Kidney capillary endothelial cell (primary cell): Measurements from ENCODE around the gene TOX2.
A peak's percentile ranks its signal among the peaks of the same experiment; 100 is the strongest.
"Not testable (repeated sequence)": the region's sequence is repeated elsewhere in the genome, so short reads cannot be mapped to it uniquely, and the experiment has no call there.

Experiments used
- DNase-seq: peaks from one replicate; pipeline ENCODE4 v3.0.0-alpha.2; 2018; ENCODE audit warnings: low spot score

TOX2 gene

DNA sequence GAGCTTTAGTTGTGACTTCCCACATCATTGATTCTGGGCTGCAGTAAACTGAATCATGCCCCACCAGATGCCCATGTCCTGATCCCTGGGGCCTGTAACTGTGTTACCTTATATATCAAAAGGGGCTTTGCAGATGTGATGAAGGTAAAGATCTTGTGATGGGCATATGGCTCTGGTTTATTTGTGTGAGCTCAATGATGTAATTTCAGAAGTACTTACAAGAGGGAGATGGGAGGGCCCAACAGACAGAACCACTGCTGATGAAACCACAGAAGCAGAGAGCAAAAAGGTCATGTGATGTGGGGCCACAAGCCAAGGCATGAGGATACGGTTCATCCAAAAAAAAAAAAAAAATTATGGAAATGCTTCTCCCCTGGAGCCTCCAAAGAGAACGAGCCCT, 118.7 kb downstream of the TOX2 start:
- DNase-seq: no peak

DNA sequence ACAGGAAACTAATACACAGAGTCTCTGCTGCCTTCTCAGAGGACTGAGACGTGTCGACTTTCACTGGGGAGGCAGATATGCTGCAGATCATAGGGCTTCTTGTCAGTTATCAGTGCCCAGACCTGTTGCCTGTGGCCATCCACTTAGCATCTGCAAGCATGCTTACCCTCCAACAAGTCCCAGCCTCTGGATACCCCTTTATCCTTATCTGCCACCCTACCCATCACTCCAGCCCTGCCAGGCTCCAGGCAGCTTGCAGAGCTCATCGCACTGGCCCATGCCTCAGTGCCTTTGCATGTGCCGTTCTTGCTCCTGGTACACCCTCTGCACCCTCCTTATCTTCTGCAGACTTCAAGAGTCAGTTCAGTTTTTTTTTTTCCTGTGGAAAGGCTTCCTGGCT, 119.2 kb downstream of the TOX2 start:
- DNase-seq: no peak

DNA sequence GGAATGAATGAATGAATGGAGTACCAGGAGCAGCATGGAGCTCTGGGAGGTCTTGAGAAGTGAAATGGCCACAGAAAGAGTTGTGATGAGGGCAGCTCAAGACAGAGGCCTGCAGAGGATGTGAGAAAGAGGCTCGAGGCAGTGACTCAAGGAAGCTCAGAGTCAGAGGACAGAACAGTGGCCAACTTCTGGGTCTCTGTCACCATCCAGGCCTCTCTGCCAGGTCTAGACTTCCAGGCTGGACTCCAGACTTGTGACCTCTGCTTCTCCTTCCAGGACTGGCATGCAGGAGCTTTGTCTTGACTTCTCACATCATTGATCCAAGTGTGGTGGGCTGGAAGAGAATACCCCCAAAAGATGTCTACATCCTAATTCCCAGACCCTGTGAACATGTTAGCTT, 119.8 kb downstream of the TOX2 start:
- no peak for DNase-seq

DNA sequence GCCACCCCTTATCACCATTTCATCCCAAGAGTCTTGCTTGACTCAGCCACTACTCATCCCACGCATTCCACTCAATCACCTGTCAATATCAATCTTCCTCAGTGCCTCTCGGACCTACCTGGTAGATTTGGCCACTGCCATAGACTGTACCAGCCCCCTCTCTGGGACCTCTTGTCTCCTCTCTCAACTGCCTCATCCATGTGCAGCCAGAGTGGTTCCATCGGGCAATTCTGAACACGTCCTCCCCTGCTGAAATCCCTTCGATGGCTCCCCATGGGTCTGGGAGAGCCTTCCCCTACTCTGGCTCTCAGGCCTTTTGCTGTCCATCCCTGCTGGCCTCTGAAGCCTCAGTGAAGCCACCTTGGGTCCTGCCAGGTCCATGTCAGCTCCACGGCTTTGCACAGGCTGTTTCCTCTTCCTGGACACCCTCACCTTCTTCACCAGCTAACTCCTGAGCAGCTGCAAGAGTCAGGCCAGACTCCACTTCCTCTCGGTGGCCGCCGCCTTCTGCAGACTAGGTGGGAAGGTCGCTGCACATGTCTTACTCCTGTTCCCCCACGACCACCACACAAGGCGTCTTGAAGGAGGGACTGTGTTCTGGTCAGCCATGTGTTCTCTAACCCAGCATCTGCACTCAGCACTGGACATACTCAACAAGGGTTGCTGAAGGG, 120.4 kb downstream of the TOX2 start:
- no peak for DNase-seq

DNA sequence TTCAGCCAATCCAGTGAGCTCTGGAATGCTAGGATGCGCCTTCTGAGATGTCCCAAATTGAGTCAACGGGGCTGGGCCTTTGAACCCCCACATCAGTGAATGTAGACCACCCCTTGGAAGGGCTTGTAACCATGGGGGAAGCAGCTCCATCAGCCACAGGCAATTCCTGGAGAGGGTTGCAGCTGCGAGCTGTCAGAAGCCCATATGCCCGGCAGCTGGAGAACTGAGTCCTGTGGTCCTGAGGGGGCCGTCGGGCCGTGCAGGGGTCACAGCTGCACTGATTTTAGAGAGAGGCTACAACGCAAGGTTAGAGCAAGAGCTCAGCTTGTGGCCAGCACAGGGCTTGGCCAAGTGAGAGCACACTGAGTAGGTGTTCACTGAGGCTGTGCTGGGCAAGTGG, 121.3 kb downstream of the TOX2 start:
- DNase-seq: no peak

DNA sequence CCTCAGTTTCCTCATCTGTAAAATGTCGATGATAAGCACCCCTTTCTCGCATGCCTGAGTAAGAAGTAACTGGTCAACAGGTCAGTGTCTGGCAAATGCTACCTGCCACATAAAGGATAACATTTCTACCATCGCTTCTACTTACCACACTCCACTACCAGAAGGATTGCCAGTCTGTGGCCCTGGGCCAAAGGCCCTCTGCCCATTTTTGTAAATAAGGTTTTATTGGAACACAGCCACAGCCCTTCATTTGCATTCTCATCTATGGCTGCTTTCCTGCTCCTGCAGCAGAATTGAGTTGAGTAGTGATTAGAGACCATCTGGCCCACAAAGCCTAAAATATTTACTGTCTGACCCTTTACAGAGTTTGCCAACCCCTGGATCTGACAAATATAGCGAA, 121.8 kb downstream of the TOX2 start:
- DNase-seq: no peak

DNA sequence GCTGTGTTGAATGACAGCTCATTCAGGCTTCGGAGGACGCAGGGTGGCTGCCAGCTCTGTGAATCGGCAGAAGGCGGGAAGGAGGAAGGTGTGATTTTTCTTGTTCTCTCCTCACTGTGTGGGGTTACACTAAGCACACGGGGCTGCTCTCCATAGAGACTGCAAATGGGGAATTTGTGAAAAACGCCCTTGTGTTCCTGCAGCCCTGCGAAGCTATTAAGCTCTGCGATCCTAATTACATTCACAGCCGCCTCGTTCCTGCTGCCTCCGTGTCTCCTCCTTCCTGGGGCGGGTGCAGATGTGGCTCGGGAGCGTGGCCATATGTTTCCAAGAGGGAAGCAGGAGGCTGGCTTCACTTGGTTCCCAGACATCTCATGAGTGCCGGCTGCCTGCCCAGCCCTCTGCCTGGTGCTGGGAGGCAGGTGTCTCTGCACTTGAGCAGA, 124.0 kb downstream of the TOX2 start:
- no peak for DNase-seq

DNA sequence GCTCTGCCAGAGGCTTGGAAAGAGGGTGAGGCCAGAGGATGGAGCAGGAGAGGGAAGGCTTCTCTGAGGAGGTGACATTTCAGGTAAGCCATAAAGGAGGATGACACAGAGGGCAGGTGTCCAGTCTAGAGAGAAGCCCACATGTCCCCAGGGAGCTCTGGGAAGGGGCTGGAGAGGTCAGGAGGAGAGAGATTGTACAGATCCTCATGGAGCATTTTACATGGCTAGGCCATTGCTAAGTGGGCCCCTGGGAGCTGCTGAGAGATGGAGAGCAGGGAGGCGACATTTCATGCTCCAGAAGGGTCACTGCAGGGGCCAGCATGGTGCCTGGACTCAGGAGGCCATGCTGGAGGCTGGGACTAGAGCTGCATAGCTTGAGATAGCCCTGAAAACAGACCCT, 124.5 kb downstream of the TOX2 start:
- no peak for DNase-seq

DNA sequence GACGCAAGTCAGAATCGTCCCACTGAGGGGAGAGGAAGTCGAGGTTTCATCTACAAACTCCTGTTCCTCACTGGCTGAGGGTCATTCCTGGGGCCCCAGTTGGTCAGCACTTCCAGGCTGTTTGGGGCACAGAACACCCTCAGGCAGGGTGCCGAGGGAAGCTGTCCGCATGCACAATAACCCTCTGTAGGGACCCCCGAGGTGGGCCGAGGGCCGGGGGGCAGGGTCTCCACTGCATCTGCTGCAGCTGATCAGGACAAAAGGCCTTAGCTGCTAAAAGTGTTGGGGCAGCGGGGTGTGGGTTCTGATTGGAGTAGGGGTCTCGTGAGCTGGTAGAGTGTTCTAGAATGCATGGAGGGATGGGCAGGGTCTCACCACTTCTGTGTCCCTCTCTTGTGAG, 125.1 kb downstream of the TOX2 start:
- no peak for DNase-seq

DNA sequence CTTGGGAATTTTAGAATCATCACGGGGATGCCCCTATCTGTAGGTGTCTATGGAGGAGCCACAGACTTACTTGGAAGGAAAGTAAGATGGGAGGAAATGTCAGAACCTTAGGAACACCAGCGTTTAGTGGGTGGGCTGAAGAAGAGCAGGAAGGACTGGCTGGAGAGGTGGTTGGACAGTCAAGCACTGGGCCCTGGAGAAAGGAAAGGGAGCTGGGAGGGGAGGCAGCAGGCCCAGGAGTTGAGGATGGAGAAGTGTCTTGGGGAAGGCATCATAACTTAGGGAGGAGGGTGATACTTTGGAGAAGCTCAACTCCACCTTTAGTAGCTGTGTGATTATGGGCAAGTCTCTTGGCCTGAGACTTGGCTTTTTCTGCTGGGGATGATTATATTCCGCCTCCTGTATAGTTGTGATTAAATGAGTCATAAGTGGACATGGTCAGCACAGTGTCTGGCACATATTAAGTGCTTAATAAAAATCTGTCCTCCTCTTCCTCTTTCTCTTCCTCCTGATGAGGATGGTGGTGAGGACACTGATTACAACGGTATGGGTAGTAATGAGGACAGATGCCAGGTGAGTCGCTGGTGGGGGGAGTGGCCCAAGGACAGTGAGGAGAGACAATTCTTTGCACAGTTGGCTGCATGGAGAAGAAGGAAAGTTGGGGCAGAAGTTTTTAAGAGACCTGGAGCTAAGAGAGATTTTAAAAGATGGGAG, 125.7 kb downstream of the TOX2 start:
- no peak for DNase-seq

DNA sequence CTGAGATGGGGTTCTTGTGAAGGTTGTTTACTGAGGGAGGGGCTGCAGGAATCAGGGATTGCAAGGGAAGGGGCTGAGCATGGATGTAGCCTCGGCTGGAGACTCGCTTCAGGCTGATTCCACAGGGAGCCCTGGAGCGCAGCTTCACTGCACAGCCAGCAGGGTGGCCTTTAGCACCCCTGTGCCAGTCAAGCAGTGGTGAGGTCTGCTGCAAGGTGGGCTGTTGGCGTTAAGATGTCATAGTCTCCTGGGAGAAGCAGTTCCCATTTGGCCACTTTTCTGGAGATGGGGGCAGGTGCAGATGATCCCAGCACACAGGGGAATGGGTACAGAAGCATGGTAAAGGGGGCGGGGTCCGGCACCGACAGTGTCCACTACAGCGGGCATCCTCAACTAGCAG, 126.3 kb downstream of the TOX2 start:
- DNase-seq: no peak

DNA sequence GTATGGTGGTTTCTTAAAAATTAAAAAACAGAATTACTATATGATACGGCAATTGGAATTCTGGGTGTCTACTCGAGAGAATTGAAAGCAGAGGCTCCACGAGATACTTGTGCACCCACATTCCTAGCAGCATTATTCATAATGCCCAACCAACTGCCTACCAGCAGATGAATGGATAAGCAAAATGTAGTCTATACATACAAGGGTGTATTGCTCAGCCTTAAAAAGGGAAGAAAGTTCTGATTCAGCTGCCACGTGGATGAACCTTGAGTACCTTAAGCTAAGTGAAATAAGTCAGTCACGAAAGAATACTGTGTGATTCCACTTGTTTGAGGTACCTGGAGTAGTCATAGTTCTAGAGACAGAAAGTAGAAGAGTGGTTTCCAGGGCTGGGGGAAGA, 130.1 kb downstream of the TOX2 start:
- not testable (repeated sequence) for DNase-seq

DNA sequence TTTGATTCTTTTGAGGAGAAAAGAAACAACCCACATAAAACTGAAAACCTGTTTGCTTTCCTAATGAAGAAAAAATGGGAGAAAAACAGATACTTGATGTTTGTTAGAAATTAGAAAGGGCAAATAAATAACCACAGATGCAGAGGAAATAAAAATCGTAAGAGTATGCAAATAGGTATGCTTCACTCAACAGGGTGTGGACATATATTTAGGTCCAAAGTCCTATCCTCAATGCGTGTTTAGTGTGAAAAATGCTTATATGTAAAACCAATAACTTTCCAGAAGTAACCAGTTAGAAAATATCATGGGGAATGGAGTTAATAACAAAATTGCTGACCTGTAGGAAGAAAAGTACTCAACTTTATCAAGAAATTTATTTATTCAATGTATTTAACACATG, 135.7 kb downstream of the TOX2 start:
- DNase-seq: no peak

DNA sequence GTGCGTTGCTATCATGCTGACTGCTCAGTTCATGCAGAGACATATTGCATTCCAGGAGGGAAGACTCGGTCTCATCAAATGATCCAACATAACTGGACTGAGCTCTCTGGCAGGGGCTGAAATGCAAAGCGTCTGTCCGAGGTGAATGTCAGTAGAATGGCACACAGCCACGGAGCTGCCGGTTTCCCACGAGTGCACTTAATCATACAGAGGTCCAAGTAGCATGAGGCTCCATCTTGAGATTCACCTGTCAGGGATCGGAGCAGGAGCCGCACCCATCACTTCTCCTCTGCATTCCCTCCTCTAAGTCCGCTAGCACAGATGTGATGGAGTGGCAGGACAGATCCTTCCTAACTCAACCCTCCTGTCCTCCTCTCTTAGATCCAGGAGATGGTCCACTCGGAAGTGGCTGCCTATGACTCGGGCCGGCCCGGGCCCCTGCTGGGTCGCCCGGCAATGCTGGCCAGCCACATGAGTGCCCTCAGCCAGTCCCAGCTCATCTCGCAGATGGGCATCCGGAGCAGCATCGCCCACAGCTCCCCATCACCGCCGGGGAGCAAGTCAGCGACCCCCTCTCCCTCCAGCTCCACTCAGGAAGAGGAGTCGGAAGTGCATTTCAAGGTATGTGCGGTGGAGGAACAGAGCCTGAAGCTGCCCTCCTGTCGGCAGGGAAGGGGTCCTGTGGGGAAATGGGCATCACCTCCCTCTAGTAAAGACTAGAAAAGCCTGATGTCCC, 136.4 kb downstream of the TOX2 start:
- no peak for DNase-seq

DNA sequence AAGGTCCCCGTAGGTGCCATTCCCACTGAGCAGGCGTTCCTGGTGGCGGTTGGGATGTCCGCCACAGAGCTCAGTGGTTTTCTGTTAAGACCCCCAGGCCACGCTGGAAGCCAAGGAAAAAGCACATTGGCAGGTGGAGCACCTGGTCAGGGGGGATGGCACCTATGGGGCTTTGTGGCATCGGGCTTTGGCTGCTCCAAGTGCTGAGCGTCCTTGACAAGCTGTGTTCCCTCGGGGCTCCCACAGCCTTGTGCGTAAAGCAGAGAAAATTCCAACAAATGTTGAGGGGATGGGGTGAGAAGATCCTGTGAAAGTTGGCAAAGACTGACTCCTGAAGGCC, 137.0 kb downstream of the TOX2 start:
- DNase-seq: no peak

DNA sequence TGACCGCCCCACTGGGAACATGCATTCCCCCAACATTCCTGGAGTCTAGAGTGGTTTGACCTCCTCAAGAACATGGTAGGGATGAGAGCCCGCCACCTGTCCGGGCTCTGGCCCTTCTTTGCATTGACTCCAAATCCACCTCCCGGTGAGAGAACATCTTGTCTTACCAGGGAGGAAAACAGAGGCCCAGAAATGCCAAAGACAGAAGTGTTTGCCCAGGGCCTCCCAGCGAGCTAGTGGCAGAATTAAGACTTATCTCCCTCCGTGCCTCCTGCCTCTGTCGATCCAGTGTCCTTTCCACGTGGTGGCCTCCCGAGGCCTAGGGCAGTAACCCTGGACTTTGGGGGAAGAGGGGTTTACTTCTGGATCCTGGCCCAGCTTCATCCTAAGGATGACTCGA, 137.5 kb downstream of the TOX2 start:
- no peak for DNase-seq

DNA sequence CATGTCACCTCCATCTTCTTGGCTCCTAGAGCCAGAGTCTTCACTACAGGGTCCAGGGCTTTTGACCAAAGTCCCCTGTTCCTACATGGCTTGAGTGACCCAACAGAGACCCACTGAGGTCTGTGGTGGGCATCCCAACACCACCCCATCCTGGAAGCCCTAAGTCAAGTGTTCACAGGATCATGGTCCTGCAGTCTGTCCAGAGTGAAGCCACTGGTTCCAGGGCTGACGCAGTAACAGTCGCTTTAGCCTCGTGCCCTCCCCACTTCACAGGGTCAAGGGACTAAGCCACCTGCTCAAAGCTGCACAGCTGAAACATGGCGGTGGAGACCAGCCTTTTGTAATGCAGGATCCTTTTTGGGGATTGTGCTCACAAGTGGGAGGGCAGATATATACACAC, 138.4 kb downstream of the TOX2 start:
- no peak for DNase-seq

DNA sequence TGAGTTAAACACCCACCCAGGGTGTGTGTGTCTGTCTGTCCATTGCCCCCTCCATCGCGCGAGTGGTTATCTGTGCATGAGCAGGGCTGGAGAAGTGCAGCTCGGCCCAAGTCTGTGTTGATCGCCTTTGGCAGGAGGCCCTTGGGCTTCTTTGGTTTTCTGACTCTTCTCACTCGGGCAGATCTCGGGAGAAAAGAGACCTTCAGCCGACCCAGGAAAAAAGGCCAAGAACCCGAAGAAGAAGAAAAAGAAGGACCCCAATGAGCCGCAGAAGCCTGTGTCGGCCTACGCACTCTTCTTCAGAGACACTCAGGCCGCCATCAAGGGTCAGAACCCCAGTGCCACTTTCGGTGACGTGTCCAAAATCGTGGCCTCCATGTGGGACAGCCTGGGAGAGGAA, 139.5 kb downstream of the TOX2 start:
- no peak for DNase-seq

DNA sequence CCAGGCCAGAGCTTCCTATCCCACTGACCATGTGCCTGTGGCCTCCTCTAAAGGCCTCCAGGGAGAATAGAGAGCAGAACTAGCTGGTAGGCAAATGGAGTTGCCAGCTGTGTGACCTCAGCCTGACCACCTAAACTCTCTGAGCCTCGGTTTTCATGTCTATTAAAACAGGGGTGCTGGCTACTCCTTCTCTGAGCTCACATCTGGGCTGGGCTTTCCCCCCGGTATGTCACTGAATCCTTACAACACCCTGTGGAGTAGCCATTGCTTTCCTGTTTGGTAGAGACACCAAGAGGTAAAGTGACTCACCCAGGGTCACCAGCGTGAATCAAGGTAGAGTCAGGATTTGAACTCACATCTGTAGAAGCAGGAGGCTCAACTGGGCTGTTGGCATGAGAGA, 140.2 kb downstream of the TOX2 start:
- DNase-seq: no peak

DNA sequence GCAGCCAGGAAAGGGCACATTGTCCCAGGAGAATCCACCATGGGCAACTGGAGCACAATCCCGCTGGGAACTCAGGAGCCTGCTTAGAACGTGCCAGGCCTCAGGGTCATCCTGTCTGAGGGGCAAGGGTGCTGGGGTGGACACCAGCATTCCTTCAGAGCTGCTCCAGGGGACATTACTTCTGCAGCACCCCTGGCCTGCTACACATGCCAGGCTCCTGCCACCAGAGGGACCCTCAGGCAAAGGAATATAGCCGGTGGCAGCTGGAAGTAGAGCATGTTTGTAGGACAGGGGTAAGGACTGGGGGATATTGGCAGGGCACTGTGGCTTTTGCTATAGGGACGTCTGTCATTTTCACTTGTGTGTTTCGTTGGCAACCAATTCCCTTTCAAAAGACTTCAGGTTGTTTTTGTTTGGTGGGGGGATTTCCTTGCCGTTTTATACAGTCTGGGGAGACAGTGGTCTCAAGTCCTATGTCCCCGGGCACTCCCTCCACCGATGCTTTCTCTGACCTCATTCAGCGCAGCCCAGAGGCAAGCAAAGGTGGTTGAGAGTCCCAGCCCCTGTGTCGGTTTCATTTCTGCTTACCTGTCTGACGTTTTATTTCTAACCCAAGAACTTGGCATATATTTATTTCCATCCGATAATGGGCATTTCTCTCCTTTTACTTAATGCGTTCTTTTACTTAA, 141.5 kb downstream of the TOX2 start:
- peak; percentile 47 for DNase-seq

DNA sequence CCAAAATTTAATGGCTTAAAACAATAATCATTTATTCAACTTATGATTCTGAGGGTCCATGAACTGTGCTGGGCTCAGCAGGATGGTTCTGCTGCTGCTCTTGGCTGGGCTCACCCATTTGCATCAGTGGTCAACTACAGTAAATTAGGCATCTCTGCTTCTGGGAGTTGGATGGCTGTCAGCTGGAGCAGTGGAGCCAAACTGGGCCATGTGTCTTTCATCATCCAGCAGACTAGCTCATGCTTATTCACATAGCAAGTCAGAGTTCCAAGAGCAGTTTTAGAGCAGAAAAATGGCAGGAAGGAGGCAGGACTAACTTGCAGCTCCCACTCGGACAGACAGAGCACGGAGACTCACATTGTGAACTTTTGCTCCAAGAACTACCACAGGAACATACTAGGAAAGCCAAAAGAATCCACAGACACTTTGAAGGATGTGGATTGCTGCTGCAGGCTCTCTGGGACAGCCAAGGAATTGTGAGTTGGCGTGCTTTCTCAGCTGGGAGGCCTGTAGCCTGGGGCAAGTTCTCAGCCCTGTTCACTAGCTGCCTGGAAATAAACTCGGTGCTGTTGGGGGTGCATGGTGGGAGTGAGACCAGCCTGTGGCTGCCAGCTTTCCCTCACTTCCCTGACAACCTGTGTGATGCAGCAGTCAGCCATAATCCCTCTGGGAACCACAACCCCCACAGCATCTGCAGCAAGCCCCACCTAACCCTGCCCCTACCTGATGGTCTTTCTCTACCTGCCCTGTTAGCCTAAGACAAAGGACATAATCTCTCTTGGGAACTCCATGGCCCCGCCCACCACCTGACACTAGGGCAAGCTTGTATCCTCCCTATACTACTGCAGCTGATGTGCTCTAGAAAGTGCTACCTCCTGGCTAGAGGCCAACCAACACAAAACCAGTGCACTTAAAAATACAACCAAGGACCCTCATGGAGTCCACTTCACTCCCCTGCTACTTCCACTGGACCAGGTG, 143.3 kb downstream of the TOX2 start:
- DNase-seq: no peak
